Measurements from ENCODE around the gene GBE1. TPM values are rescaled to one million over a fixed set of nuclear protein-coding genes. Genes with fewer than 3 reads are reported as not detected.

Gene GBE1
- total RNA-seq, 2 donors from 2014 or later: 15.0 to 26.7 TPM

- intact Hi-C loops (cut with DNase I): no loop called here
- Histone ChIP-seq H3K9me3 (no peaks in the 10 kb centered on the region), H3K27me3 (no peaks in the 10 kb centered on the region), H3K36me3 (no peaks in the 10 kb centered on the region), H3K4me1 (no peaks in the 10 kb centered on the region), H3K27ac (no peak overlapping the region), H3K9ac (ENCODE audit: low read depth in 2 of 2, low read length in 2 of 2) (no peak overlapping the region), H3K4me3 (no peak overlapping the region)
- no peak for DNase-seq
- no peak for TF ChIP-seq CTCF (IDR thresholded peaks at IDR 0.05)
Measured at GRCh38 chr3:81466201-81466560, 295.3 kb downstream of the GBE1 start.

GRCh38 chr3:81465510-81466200, 295.8 kb downstream of the GBE1 start:
- H3K27me3 ChIP-seq: no peaks in the 10 kb centered on the region
- no peak for DNase-seq
- intact Hi-C loops (cut with DNase I): no loop called here
- no peaks in the 10 kb centered on the region for H3K9me3 ChIP-seq
- no peak for TF ChIP-seq CTCF (IDR thresholded peaks at IDR 0.05)
- no peak overlapping the region for H3K4me3 ChIP-seq
- no peaks in the 10 kb centered on the region for H3K36me3 ChIP-seq
- no peak overlapping the region for H3K9ac ChIP-seq (ENCODE audit: low read depth in 2 of 2, low read length in 2 of 2)
- H3K27ac ChIP-seq: no peak overlapping the region
- H3K4me1 ChIP-seq: no peaks in the 10 kb centered on the region

GRCh38 chr3:81463781-81464180, 297.7 kb downstream of the GBE1 start:
- Histone ChIP-seq H3K27me3 (no peaks in the 10 kb centered on the region), H3K9me3 (no peaks in the 10 kb centered on the region), H3K9ac (ENCODE audit: low read depth in 2 of 2, low read length in 2 of 2) (no peak overlapping the region), H3K36me3 (no peaks in the 10 kb centered on the region), H3K4me3 (no peak overlapping the region), H3K4me1 (no peaks in the 10 kb centered on the region), H3K27ac (no peak overlapping the region)
- intact Hi-C loops (cut with DNase I): no loop called here
- DNase-seq: no peak
- no peak for TF ChIP-seq CTCF (IDR thresholded peaks at IDR 0.05)

GRCh38 chr3:81462921-81463320, 298.5 kb downstream of the GBE1 start:
- TF ChIP-seq CTCF (IDR thresholded peaks at IDR 0.05): no peak
- Histone ChIP-seq H3K4me1 (no peaks in the 10 kb centered on the region), H3K9ac (ENCODE audit: low read depth in 2 of 2, low read length in 2 of 2) (no peak overlapping the region), H3K4me3 (no peak overlapping the region), H3K27ac (no peak overlapping the region), H3K9me3 (no peaks in the 10 kb centered on the region), H3K36me3 (no peaks in the 10 kb centered on the region), H3K27me3 (no peaks in the 10 kb centered on the region)
- no peak for DNase-seq
- intact Hi-C loops (cut with DNase I): no loop called here

GRCh38 chr3:81459733-81460132, 301.7 kb downstream of the GBE1 start:
- Histone ChIP-seq H3K36me3 (no peaks in the 10 kb centered on the region), H3K27me3 (no peaks in the 10 kb centered on the region), H3K4me3 (no peak overlapping the region), H3K9ac (ENCODE audit: low read depth in 2 of 2, low read length in 2 of 2) (no peak overlapping the region), H3K27ac (no peak overlapping the region), H3K9me3 (no peaks in the 10 kb centered on the region), H3K4me1 (no peaks in the 10 kb centered on the region)
- DNase-seq: no peak
- intact Hi-C loops (cut with DNase I): no loop called here
- no peak for TF ChIP-seq CTCF (IDR thresholded peaks at IDR 0.05)
